T-helper 2 cell treated with Interferon-gamma antibody and Interleukin-4, amounts not matched to agents 100 ng/mL and 5 ng/mL, for 36 hours (primary cell): Measurements from ENCODE around the gene PIP5K1B. TPM values are rescaled to one million over a fixed set of nuclear protein-coding genes. Genes with fewer than 3 reads are reported as not detected.

Experiments
- intact Hi-C: fragments of 100-400 bp; cut with micrococcal nuclease; formaldehyde crosslinking; loops from one replicate; pipeline ENCODE4 v1.15.1; 2023
- total RNA-seq: library from RNA; stranded (reverse); gene quantifications from 2 replicates; pipeline ENCODE4 v1.2.3, GENCODE V29; 2022

PIP5K1B gene
- total RNA-seq, 1 donor from 2014 or later: 7.0 TPM

DNA sequence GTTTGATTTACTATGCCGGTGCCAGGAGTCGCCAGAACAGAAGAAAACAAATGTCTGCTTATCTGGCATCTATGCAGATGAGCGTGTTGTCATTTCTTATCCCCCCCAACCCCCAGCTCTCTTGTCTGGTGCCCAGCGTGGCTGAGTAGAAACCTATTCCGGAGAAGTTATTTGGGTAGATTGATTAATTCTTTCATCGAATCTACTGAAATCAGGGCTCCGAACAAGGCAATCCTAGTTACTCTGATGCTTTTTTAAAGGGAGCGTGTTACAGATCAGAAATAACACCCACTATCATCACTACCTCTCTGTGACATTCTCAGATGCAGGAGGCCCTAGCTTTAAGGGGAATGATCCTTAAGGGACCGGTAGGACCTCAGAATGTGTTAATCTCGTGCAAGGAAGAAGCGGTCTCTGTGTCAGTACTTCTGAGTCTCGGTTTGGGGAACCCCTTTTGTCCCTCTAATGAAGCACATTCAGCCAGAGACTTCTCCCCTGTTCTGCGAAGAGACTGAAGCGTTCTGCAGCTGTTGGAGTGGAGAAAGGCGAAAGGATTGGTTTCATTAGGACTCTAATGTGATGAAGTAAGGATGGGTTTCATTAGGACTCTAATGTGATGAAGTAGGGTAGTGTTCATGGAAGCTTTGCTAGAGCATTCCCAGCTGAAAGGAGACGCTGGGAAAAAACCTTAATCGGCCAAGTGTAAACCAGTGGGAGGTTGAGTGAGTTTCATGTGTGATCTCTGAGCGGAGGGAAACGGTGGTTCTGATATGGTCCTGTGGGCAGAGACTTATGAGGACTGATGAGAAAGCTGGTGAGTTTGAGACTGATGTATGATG lies 1.5 kb downstream of the PIP5K1B start:
- intact Hi-C loops: loop anchor here (2.0 to 5.0 kb wide), 3 partner anchors 122 to 276 kb away; no protein-coding TSS in a partner anchor

DNA sequence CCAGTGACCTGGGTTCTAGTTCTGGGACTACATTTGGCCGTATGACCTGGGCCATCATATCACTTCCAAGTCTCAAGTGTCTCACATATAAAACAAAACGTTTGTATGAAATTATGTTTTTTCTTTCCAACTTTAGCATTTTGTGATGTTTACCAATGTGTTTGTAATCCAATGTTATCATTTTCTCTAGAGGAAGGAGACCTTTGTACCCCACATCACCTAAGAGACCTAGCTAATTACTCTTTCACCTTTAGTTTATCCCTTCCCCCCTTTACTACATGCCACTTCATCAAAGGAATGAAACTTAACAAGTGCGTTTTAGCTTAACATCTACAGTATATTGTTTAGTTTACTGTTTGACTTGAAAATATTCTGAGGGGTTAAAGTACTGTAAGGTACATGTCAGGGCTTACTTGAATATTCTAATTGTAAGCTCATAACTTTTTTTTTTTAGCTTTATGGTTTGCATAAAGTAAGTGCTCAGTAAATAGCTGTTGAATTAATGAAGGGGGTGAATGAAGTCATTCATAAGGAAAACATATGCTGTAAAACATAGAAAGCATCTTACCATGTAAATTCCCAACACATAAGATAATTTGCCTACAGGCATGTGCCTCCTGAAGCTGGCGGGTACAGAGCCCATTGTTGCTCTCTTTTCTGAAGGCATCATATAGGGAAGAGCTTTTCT lies 2.9 kb downstream of the PIP5K1B start:
- intact Hi-C loops: loop anchor here (2.0 to 5.0 kb wide), 3 partner anchors 123 to 274 kb away; no protein-coding TSS in a partner anchor

DNA sequence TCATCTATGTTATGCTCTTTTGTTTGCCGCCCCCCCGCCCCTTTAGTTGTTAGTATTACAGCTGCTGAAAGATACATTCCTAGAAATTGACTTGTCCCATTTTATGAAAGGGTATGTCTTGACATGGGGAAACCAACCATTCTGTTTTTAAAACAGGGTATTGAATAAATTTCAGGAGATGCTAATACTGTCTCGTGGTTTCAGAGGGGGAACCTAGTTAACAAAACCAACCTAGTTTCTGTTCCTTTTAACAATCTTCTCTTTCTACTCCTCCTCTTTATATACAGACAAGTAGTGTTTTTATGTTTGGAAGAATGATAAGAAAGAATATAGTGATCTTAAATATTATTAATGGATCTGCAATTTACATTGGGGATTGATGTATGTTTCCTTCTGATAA lies 3.5 kb downstream of the PIP5K1B start:
- intact Hi-C loops: loop anchor here (5.0 kb wide), 2 partner anchors 189 to 274 kb away; no protein-coding TSS in a partner anchor

- intact Hi-C loops: loop anchor here (5.0 kb wide), 2 partner anchors 188 to 273 kb away; no protein-coding TSS in a partner anchor
Measured at GRCh38 chr9:68709291-68710110, 4.5 kb downstream of the PIP5K1B start.

DNA sequence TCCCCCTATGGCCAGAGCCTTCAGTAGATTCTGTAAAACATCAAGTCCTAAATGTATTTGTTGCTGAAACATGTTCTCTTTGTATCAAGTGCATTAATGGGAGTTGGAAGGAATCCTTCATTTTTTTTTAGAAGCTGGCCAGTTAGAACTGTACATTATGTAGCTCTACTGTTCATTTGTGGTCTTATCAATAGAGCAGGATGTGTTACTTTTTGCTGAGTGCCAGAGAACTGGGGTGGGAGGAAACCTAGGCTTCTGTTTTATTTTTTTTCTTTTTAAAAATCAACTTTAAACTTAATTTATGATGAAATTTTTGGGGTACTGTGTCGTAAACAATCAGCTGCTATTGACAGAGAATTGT lies 5.1 kb downstream of the PIP5K1B start:
- intact Hi-C loops: no loop called here

- intact Hi-C loops: no loop called here
Measured at GRCh38 chr9:68711281-68711680, 6.2 kb downstream of the PIP5K1B start.

GRCh38 chr9:68711932-68712331 lies 6.9 kb downstream of the PIP5K1B start:
- intact Hi-C loops: no loop called here

GRCh38 chr9:68714416-68715180 lies 9.6 kb downstream of the PIP5K1B start:
- intact Hi-C loops: no loop called here

GRCh38 chr9:68715181-68715456 lies 10.1 kb downstream of the PIP5K1B start:
- intact Hi-C loops: no loop called here

DNA sequence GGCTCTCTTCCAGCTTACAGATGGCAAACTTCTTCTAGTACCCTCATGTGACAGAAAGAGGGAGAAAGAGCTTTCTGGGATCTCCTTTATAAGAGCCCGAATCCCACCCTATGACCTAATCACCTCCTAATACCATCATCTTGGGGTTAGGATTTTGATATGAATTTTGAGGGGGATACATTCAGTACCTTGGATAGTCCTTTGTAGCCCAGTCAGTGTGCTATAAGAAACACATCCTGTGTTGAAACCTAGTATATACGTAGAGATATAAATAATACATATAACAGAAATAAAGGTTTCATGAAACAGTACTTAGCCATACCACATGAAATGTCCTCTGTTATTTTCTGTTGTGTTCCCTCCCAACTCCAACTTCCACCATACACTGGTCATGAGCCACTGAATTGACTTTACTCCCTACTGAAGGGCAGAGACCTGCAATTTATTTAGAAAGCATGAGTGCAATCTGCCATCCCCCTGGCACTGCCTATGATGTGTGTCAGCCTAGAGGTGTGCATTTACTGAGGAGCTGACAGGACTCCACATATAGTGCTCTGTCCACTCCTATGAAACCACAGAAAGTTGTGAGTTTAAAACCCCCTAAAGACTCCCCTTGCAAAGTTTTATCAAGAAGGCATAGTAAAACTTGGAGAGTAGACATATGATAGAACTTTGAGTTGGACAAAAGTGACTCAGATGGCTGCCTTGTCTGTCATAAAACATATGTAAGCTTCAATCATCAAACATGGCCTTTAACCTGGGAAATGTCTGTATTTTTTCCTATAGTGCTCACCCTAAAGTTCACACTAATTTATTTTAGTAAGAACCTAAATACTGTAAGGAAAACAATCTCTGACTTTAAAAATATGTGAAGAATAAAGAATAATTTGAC lies 12.8 kb downstream of the PIP5K1B start:
- intact Hi-C loops: no loop called here

GRCh38 chr9:68719847-68720246 lies 14.8 kb downstream of the PIP5K1B start:
- intact Hi-C loops: no loop called here

DNA sequence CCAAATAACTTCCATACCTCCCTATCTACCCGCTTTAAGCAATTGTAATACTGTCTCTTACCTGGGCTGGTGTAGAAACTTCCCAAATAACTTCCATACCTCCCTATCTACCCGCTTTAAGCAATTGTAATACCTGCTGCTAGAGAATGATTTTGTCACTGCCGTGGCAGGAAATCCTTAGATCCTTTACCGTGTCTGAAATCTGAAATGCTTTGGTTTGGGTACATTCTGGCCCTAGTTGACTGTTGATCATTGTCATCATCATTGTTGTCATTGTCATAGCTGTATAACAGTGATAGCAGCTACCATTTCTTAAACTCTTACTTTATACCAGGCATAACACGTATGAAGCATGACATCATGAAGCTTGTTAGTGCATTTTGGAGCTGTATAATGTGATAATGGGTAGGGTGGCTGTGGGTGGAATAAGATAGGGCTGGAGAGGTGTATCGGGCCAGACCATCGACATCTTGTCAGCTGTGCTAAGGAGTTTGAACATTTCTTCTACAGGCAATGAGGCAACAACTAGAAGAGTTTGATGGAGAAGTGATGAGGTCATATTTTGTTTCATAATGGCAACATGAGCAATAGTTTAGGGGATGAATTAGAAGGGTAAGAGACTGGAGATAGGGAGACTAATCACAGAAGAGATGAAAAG lies 15.7 kb downstream of the PIP5K1B start:
- intact Hi-C loops: no loop called here

DNA sequence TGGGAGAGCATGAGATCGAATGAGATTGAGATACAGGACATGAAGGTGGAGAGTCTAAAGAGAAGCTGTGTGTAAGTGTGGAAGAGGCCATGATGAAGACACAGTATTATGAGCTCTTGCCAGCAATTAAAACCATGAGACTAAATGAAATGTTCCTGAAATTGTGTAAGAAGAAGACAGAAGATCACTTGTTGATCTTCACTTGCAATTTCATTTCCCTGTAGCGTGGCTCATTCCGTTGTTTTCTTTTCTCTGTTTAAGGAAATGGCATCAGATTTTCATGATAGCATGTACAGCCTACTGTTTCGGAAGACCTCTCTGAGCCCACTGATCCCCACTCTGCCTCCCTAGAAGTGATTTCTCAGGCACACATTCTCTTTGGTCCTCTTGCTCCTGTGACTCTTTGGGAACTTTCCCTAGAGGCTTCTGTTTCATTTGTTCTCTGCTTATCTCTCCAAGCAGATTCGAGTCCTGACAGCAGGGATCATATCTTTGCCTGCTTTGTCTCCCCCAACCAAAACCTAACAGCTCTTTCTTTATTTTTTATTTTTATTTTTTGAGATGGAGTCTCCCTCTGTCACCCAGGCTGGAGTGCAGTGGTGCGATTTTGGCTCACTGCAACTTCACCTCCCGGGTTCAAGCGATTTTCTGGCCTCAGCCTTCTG lies 16.8 kb downstream of the PIP5K1B start:
- intact Hi-C loops: no loop called here

DNA sequence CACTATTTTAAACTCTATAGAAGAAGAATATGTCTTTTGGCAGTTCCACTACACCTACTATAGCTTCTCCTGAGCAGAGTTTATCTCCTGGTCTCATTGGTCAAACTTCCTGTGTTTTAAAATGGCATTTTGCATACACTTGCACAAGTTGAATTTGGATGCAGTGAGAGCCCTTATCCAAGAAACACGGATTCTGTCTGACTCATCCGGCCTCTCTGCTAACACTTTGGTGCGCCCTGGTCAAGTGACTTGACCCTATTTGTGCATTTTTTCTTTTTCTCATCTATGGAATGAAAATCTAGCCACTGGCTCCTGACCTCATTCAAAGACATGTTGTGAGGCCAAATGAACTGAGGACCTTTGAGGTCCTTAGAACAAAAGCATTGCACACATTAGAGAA lies 20.0 kb downstream of the PIP5K1B start:
- intact Hi-C loops: no loop called here

- intact Hi-C loops: no loop called here
Measured at GRCh38 chr9:68726489-68726888, 21.4 kb downstream of the PIP5K1B start.

DNA sequence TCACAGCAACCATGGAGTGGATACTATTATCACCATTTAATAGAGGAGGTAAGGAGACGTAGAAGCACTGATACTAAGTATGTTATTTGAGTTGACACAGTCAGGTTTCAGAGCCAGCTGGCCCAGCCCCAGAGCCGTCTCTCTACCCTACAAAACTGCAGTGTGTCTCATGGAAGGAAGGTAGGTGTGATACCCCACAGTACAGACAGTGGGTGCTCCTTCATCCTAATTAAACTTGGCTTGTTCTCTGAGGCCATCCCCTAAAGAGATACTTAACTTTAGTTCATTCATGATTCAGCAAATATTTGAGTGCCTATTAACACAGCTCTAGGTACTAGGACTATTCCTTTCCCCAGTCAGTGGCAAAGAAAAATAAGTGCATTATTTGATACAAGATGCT lies 22.6 kb downstream of the PIP5K1B start:
- intact Hi-C loops: no loop called here

- intact Hi-C loops: no loop called here
Measured at GRCh38 chr9:68728731-68729130, 23.7 kb downstream of the PIP5K1B start.

DNA sequence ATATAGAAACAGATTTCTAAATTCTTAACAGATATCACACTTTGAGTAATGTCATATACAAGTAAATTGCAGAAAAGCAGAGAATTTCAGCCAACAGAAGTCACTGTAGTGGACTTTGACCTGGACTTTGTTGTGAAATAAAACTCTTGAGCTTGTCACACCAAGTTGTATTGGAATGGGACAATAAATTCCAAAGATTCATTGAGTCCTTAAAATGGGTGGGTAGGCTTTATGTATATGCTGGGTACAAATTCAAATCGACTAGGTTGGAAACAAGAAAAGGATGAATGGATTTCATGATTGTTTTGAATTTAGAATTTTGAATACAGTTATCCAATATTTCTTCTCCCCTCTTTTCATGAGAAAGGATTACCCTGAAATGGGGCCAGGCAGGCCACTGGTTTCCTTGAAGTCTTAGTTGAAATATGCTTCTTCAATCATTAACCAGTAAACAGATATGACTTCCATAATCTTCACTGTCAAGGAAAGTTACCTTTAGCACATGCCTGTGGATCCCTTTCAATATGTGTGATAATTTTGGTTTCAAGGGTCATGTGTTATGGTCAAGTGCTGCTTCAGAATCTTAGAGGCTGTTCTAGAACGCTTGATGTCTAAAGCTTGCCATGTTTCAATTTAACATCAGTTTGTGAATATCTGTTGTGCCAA lies 25.7 kb downstream of the PIP5K1B start:
- intact Hi-C loops: no loop called here

- intact Hi-C loops: no loop called here
Measured at GRCh38 chr9:68731857-68732256, 26.8 kb downstream of the PIP5K1B start.
